SH-SY5Y (cell line): ENCODE data around the gene SPTLC2.

Source experiments
- GATA2 ChIP-seq: IDR thresholded peaks from 2 replicates; pipeline ENCODE4 v1.6.1; 2011; ENCODE audit warnings: mild to moderate bottlenecking, low read depth, low read length
- GATA3 ChIP-seq: IDR thresholded peaks from 2 replicates; pipeline ENCODE4 v1.6.1; 2011; ENCODE audit warnings: low read depth, mild to moderate bottlenecking, low read length, moderate library complexity

DNA sequence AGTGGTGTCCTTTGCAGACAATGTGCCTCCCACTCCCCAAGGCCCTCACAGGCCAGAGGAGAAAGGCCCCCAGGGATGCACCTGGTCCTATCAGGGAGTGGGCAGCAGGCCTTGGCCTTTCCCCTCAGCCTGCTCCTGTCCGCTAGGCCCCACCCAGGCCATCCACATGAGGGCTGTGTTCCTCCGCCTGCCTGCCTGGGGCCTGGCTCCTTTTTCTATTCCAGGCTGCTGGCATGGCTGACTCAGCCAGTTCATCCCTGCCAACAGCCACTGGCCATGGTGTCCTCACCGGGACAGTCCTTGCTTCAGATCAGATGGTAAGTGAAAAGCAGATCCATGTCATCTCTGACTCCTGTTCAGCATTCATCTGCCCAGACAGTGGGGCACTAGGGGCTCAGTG lies 131.2 kb downstream of the SPTLC2 start:
- no peak for TF ChIP-seq GATA3
- TF ChIP-seq GATA2: no peak
